HS-27A (cell line): ENCODE results near the gene TSPAN10.
"Not testable (repeated sequence)": the region's sequence is repeated elsewhere in the genome, so short reads cannot be mapped to it uniquely, and the experiment has no call there.

Source experiments
- DNase-seq: peaks from one replicate; pipeline ENCODE4 v3.0.0-alpha.2; 2012; ENCODE audit warnings: low read depth, missing footprints

Gene TSPAN10

DNA sequence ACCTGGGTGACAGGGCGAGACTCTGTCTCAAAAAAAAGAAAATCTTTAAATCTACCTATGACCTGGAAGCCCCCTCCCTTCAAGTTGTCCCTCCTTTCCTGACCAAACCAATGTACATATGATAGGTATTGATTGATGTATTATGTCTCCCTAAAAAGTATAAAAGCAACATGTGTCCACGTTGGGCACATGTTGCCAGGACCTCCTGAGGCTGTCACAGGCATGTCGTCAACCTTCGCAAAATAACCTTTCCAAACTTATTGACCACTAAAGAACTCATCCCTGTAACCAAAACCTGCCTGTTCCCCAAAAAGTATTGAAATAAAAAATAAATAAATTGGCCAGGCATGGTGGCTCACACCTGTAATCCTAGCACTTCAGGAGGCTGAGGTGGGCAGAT is 25.0 kb downstream of the TSPAN10 start:
- no peak for DNase-seq

DNA sequence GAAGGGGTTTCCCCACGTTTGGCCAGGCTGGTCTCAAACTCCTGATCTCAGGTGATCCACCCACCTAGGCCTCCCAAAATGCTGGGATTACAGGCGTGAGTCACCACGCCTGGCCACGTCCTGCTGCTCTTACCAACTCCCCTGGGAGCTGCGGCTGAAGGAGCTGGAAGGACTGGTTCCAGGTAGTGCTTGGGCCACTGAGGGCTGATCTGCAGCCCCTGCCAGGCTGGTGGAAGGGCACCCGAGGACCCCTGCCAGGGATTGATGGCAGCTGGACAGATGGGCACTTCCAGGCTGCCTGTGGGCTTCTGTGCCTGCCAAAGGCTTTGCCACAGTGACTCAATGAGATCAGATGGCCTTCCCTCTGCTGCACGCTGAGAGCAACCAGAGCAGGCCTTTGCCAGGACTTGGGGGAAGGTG is 27.1 kb downstream of the TSPAN10 start:
- DNase-seq, result no peak

DNA sequence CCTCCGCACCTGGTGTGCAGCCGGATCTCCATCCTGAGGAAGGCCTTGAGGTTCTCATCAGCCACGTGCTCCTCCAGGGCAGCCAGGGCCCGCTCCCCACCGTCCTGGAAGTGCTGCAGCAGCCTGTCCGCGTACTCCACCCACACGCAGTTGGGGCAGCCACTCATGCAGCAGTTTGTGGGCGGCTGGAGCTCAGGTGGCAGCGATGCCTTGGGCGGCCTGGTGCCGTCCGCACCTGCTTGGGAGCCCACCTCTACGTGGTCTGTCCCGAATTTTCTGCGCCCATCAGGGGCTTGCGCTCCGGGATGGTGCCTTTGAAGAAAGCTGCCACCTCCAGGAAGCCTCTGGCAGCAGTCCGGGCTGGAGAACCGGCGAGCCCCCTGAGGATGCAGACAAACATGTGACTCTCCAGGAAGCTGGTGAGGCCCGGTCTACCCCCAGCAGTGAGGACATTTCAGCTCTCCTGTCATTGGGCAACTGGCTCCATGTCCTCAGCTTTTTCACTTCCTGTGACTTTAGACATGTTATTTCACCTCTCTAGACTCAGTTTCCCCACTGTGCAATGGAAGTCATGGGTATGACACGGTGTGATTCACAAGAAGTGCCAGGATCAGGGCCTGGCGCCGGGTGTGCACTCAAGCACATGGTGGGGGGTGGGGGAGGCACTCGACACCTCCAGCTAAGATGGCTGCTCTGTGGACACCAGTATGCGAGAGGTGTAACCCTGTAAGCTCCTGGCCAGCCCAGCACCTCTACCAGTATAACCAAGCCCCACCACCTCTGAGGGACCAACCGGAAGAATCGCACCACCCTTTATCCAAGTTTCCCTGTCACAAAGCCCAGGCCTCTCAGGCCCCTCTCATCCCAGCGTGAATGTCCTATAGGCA is 28.5 kb downstream of the TSPAN10 start:
- no peak for DNase-seq

DNA sequence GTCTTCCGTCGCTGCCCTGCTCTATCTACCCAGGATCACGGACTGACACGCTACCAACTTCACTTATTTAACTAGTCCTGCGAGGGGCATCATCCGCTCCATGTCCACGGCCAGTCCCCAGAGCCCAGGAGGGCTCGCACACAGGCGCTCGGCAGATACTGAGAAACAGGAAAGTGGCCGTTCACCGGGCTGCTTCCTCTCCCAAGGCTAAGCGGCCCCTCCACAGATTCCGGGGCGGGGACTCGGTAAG is 29.0 kb downstream of the TSPAN10 start:
- no peak for DNase-seq

DNA sequence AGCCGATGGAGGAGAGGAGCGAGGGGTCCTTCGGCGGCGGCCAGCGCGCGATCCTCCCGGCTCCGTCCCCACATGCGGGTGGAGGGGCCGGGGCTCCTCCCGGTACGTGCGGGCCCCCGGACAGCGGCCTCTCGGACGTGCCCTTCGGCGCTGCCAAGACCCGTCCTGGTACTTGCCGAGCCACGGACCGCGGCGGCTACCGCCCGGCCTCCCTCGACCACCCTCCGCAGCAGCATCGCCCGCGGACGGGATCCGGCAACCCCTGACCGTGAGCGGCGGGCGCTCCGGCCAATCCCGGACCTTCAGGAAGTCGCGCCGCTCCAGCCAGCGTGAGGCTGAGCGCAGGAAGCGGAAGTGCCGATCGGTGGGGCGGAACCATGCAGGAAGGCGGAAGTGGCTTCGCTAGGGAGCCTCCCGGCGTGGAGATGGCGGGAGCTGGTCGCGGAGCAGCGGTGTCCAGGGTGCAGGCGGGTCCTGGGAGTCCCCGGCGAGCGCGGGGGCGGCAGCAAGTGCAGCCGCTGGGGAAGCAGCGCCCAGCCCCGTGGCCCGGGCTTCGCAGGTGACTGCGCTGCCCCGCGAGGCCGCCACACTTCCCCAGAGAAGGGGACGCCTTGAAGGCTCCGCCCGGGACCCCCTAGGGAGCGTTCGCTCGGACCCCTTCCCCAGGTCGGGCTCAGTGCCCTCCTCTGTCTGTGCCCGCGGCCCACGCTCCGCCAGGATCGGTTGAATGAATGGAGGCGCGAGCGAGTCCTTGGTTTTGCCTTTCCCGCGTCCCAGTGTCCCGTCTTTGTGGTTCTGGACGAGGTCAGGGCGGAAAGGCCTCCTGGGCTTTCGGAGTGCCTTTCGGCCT is 29.6 kb downstream of the TSPAN10 start, which contains the start of the genes CCDC137 and OXLD1:
TSS of gene CCDC137 (plus strand) at position 396 of the 850 bp plus-strand sequence. CDS start at position 426, 30 bp downstream.
TSS of gene OXLD1 (minus strand) at position 264 of the 850 bp plus-strand sequence. CDS start at position 236, 28 bp downstream.
- peak; percentile 65 for DNase-seq

DNA sequence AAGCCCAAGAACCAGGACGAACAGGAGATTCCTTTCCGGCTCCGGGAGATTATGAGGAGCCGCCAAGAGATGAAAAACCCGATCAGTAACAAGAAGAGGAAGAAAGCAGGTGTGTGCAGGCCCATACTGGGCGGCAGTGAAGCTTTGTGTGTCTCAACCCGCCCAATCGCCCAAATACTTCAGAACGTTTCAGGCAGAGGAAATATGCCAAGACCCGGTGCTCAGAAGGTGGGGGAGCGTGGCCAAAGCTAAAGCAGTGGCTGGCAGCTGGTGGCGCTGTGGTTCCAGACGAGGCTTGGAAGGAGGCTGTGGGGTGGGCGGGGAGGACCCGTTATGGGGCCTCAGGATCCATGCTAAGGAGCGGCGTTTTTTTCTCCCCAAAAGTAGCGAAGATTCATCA is 30.8 kb downstream of the TSPAN10 start:
- no peak for DNase-seq

DNA sequence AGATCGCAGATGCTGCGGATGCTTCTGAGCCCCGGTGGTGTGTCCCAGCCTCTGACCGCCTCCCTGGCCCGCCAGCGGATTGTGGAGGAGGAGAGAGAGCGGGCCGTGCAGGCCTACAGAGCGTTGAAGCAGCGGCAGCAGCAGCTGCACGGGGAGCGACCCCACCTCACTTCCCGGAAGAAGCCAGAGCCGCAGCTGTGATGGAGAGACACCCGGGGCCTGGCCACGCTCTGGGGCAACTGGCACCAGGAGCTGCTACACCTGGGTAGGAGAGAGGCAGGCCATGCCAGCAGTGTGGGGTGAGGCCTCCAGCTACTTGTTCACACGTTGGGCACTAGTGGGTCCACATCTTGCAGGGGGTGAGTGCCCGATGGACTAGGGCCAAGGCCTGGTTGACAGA is 35.5 kb downstream of the TSPAN10 start:
- no peak for DNase-seq

DNA sequence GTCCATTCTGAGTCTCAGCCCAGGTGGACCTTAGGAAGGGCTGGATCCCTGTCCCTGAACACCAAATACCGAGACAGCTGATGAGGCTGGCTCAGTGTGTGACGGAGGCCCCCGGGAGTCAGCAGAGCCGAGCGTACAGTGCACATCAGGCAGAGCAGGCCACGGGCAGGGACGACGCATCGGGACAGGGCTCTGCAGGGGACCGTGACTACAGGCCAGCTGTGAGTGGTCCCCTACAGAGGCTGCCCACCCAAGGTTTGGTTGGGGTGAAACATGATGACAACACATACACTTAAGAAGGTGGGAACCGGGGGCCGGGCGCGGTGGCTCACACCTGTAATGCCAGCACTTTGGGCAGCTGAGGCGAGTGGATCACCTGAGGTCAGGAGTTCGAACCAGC is 36.0 kb downstream of the TSPAN10 start:
- no peak for DNase-seq

DNA sequence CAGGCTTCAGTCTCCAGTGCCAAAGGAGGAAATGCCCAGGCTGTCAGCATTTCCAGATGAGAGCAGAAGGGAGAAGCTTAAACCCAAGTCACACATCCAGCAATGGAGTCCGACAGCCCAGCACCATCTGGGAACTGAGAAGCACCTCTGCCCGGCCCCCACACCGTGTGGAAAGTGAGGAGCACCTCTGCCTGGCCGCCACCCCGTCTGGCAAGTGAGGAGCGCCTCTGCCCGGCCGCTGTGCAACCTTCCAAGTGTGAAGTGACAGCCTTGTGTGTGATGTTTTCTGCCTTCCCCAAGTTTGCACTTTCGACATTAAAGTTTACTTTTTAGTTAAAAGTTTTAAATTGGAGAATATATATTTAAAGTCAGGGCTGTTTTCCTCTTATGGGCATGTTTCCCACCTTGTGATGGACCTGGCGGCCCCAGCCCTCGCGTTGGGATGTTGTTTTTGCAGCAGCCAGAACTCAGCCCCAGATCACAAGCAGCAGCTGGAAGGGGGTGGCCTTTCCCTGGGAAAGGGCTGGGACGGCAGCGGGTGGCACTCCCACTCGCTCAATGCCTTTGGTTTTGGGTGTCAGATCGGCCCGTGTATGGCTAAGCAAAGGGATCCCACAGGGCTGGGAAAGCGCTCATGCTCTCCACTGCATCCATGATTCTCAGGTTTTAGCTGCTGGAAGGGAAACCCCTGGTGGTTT is 36.7 kb downstream of the TSPAN10 start:
- DNase-seq, result no peak

DNA sequence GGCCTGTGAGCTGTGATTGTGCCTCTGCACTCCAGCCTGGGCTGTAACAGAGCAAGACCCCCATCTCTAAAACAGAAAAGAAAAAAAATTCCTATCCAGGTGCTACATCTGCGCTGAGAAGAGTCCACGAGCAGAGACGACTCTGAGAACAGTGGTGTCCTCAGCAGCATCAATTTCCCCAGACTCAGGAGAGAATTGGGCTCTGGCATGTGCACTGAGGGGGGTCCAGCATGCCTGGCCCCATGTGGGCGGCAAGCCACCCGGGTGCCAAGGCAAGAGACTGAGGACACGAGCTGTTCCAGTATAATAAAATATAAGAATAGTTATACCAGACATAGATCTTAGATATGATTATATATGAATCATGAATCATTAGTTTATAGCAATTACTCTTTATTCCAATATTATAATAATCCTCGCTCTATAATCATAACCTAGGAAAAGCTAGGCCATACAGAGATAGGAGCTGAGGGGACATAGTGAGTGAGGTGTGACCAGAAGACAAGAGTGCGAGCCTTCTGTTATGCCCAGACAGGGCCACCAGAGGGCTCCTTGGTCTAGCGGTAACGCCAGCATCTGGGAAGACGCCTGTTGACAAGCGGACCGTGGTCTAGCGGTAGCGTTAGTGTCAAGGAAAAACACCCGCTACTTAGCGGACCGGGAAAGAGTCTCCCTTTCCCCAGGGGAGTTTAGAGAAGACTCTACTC is 38.7 kb downstream of the TSPAN10 start:
- DNase-seq, result not testable (repeated sequence)

DNA sequence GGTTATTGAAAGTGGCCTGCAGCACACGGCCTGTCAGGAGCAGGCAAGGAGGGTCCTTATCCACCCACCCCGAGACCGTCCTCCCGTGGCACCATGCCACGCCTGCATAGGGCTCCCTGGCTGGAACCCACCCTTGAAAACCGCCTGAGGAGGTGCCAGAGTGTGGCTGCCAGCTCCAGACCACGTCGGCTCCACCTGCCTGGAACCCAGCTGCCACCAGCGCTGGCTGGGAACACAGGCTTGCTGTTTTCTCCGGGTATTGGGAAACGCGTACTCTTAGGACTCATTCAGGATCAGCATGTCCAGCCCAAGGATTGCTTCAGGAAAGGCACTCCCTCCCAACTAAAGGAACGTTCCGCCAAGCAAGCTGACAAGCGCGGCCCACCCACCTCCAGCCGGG is 39.9 kb downstream of the TSPAN10 start:
- no peak for DNase-seq

DNA sequence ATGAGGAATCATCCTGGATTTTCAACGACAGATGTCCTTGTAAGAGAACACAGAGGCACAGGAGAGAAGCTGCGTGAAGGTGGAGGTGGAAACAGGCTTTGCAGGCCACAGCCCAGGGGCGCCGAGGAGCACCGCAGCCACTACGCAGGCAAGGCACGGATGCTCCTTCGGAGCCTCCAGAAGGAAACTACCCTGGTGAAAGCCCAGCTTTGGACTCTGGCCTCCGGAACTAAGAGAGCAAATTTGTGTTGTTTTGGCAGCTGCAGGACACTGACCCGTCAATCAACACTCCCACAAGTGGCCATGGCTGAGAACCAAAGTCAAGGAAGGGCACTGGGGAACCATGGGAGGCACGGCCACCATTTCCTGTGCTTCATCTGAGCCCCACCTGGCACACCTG is 43.2 kb downstream of the TSPAN10 start:
- DNase-seq, result no peak

DNA sequence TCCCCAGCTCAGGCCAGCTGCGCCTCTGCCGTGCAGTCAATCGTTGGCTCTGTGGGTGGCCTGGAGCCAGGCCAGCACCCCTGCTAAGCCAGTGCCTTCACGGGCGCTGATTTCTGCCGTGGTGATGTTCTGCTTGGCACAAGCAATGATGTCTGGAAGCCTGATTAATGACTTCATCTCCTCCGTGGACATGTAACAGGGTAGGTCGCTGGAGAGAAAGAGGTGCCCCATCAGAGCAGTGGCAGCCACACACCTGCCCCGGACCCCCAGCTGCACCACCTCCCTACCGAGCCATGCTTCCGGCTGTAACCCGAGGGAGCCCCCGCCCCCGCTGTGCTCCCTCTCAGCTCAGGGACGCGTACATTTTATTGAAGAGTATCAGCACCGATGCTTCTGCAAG is 44.7 kb downstream of the TSPAN10 start:
- no peak for DNase-seq

DNA sequence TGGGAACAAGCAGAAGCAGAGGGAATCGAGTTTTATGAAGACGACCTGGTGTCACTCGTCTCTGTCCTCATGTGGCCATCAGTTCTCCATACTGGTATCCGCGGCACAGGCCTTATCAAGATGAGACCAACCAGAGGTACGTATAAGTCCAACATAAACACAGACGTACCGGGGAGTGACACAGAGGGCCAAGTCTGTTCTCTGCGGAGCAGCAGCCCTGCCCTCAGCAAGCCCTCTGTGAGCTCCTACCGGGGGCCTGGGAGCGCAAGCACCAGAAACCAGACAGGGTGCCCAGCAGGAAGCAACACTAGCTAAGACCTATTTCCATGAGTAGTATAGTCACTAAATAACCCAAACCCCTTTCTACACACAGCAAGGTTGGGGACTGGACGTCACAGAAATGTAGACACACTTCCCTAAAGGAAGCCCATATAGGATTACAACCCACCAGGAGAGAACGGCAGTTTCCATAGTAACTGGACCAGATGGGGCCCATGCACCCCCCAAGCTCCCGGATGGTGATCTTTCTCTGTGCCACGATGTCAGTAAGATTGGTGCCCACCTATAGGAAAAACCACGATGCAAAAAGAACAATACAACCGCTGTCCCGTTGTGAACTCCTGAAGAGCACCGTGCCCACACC is 45.7 kb downstream of the TSPAN10 start:
- no peak for DNase-seq

DNA sequence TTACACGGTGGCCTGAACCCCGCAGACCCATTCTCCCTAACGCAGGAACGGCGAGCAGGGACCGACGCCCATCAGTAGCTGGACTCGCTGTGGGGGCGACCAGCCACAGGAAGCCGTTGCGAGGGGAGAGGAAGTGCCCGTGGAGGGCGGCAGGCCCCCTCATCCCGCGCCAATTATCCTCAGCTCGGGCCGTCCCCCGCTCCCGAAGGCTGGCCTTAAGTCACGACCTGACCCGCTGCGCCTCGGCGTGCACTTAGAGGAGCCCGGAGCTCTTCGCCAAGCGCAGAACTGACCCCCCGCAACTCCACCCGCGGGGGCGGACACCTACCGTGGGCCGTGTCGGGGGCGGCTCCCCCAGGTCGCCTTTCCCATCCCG is 46.2 kb downstream of the TSPAN10 start:
- DNase-seq, result no peak

DNA sequence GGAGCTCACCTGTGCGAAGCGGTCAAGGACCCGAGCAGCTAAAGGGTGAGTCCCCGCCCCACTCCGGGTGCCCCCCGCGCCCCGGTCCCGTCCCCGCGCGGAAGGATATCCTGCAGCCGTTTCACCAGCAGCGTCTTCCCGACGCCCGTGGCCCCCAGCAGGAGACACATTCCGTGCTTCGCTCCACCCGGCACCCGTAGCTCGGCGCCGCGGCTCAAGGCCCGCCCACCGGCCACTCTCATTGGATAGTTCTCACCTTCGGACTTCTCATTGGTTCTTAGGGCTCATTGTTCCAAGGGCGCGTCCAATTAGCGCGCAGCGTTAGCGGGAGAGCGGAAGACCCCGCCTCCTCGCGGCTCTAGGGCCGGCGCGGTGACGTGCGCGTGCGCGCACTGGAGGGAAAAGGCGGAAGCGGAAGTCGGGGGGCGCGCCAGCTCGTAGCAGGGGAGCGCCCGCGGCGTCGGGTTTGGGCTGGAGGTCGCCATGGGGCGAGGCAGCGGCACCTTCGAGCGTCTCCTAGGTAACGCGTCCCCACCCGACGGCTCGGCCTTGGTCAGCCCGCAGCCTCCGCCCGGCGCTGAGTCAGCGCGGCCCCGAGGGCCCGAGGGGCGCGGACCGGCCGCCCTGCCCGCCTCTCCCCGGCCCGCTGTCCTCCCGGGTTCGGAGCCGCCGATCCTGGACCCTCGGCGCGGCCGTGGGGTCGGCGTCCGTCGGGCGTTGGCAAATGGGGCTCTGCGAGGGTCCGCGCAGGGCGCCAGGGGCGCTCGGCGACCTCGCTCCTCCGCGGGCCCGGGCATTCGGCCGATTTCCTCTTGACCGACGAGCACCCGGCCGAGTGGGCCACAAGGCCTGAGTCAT is 46.8 kb downstream of the TSPAN10 start, which contains the start of the genes ARL16 and HGS:
TSS of gene ARL16 (minus strand) at position 214 of the 858 bp plus-strand sequence. CDS start at position 170, 44 bp downstream.
TSS of gene HGS (plus strand) at position 428 of the 858 bp plus-strand sequence. CDS start at position 484, 56 bp downstream.
- peak; percentile 91 for DNase-seq

DNA sequence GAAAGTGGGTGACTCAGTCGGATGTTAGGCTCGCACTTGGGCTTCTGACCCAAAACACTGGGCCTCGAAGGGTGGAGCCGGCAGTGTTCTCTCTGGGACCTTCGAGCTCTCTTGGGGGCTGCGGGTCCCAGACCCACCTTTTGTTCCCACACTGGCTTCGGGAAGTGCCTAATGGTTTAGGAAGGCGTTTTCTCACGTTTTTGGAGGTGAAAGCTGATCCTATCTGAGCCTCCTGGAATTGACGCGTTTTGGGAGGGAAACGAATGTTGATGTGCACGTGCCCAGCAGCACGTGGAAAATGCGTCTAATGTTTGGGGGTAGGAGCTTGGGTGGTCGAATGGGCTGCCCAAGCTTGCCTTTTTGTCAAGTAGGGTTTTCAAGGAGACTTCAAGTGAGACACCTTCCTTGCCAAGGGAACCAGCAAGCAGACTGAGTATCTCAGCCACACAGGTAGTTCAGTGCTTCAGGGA is 47.5 kb downstream of the TSPAN10 start:
- DNase-seq, result no peak

DNA sequence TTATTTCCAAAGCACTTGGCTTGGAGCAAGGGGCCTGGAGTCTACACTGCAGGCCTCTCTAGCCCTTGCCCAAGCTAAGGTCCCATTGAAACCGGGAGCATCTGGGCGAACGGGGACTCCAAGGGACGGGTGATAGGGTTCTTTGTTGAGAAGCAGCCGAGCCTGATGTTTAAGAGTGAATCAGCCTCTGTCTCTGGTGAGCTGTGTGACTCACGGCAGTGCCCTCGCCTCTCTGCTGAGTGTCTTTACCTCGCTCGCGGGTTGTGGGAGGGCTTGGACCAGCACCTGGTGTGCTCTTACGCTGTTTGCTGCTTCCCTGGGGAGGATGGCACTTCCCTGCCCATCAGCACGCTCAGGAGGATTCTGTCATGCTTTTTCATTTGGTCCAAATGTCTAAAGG is 48.1 kb downstream of the TSPAN10 start:
- no peak for DNase-seq

DNA sequence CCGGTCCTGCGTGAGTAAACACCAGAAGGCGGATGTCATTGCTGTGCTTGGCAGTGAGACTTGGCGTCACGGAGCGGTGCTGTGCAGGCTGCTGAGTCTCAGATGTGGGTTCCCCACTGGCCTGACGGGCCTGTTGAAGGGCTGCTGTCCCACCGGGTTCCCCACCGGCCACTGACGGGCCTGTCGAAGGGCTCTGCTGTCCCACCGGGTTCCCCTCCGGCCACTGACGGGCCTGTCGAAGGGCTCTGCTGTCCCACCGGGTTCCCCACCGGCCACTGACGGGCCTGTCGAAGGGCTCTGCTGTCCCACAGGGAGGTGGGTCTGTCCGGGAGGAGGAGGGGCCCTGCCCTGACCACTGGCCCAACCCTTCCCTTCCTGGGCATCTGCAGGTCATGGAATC is 49.6 kb downstream of the TSPAN10 start:
- no peak for DNase-seq
